Loucy (cell line): ENCODE data around the gene MGAT4B.

Source experiments
- H2AFZ ChIP-seq: fragments of 200-600 bp; sonication (generic); 2 replicates; pipeline ENCODE4 v1.6.0; 2016; ENCODE audit warnings: antibody characterized with exemption, mild to moderate bottlenecking, low read length, moderate library complexity
- H3F3A ChIP-seq: fragments of 200-600 bp; 2 replicates; pipeline ENCODE4 v1.6.0; 2016; ENCODE audit warnings: antibody characterized with exemption, low read depth, mild to moderate bottlenecking
- H3K27me3 ChIP-seq: fragments of 200-600 bp; sonication (generic); 2 replicates; pipeline ENCODE4 v1.6.1; 2014; ENCODE audit warnings: low read length, mild to moderate bottlenecking; ENCODE audit not compliant: insufficient read depth, poor library complexity, severe bottlenecking
- H3K36me3 ChIP-seq: fragments of 200-600 bp; sonication (generic); 2 replicates; pipeline ENCODE4 v1.6.1; 2016; ENCODE audit warnings: low read length; ENCODE audit not compliant: insufficient read depth
- H3K4me1 ChIP-seq: fragments of 200-600 bp; sonication (generic); 2 replicates; pipeline ENCODE4 v1.5.1; 2014; ENCODE audit warnings: low read length, mild to moderate bottlenecking; ENCODE audit not compliant: insufficient read depth, poor library complexity, severe bottlenecking
- H3K4me2 ChIP-seq: fragments of 200-600 bp; sonication (generic); 2 replicates; pipeline ENCODE4 v1.6.0; 2014; ENCODE audit warnings: antibody characterized with exemption, low read length, low read depth, mild to moderate bottlenecking; ENCODE audit not compliant: poor library complexity, severe bottlenecking
- H3K4me3 ChIP-seq: fragments of 200-600 bp; sonication (generic); 2 replicates; pipeline ENCODE4 v1.5.1; 2014; ENCODE audit warnings: low read length, mild to moderate bottlenecking, mixed read lengths; ENCODE audit not compliant: poor library complexity, severe bottlenecking
- H3K79me2 ChIP-seq: fragments of 200-600 bp; sonication (generic); 2 replicates; pipeline ENCODE4 v1.6.1; 2014; ENCODE audit warnings: low read length; ENCODE audit not compliant: insufficient read depth
- H3K9ac ChIP-seq: fragments of 200-600 bp; sonication (generic); 2 replicates; pipeline ENCODE4 v1.6.0; 2014; ENCODE audit warnings: mild to moderate bottlenecking, low read depth, low read length, moderate library complexity; ENCODE audit not compliant: poor library complexity, severe bottlenecking
- H3K9me2 ChIP-seq: fragments of 200-600 bp; sonication (generic); replicated peaks from 2 replicates; pipeline ENCODE4 v1.6.1; 2016; ENCODE audit warnings: low read depth, low read length, mixed read lengths
- H3K9me3 ChIP-seq: fragments of 200-600 bp; sonication (generic); 2 replicates; pipeline ENCODE4 v1.6.1; 2014; ENCODE audit warnings: mild to moderate bottlenecking, antibody characterized with exemption, low read length, low read depth; ENCODE audit not compliant: insufficient read depth
- H4K20me1 ChIP-seq: fragments of 200-600 bp; sonication (generic); 2 replicates; pipeline ENCODE4 v1.6.0; 2014; ENCODE audit warnings: antibody characterized with exemption, low read length, mild to moderate bottlenecking; ENCODE audit not compliant: insufficient read depth, poor library complexity, severe bottlenecking
- EZH2phosphoT487 ChIP-seq: fragments of 200-600 bp; IDR thresholded peaks from 2 replicates; pipeline ENCODE4 v1.6.1; 2018; ENCODE audit warnings: antibody characterized with exemption, mild to moderate bottlenecking, moderate library complexity, borderline replicate concordance
- TF ChIP-seq, protein P1 (sequence below): fragments of 200-600 bp; sonication (generic); conservative IDR thresholded peaks from 2 replicates; pipeline ENCODE4 v1.5.1; 2014; ENCODE audit warnings: mild to moderate bottlenecking, antibody characterized with exemption, low read length

Gene MGAT4B

DNA sequence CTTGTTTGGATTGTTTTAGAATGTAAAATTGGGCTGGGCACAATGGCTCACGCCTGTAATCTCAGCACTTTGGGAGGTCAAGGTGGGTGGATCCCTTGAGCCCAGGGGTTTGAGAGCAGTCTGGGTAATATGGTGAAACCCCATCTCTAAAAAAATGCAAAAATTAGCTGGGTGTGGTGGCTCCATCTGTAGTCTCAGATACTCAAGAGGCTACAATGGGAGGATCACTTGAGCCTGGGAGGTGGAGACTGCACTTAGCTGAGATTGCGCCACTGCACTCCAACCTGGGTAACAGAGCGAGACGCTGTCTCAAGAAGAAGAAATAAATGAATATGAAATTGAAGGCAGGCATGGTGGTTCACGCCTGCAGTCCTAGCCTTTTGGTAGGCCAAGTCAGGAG, 52.7 kb downstream of the MGAT4B start:
- no peaks in the 10 kb centered on the region for H3K4me1 ChIP-seq
- H3K4me2 ChIP-seq = no peak overlapping the region
- peaks cover 14% of the 10 kb centered on the region for H4K20me1 ChIP-seq
- peaks cover 72% of the 10 kb centered on the region; the same call in 1 of the 2 replicates for H3K79me2 ChIP-seq
- no peak overlapping the region for H3K9ac ChIP-seq
- H2AFZ ChIP-seq = no peak overlapping the region
- H3F3A ChIP-seq = no peaks in the 10 kb centered on the region
- H3K27me3 ChIP-seq = no peaks in the 10 kb centered on the region
- H3K9me2 ChIP-seq = no peaks in the 10 kb centered on the region
- TF ChIP-seq EZH2phosphoT487 = no peak
- TF ChIP-seq, protein P1, sequence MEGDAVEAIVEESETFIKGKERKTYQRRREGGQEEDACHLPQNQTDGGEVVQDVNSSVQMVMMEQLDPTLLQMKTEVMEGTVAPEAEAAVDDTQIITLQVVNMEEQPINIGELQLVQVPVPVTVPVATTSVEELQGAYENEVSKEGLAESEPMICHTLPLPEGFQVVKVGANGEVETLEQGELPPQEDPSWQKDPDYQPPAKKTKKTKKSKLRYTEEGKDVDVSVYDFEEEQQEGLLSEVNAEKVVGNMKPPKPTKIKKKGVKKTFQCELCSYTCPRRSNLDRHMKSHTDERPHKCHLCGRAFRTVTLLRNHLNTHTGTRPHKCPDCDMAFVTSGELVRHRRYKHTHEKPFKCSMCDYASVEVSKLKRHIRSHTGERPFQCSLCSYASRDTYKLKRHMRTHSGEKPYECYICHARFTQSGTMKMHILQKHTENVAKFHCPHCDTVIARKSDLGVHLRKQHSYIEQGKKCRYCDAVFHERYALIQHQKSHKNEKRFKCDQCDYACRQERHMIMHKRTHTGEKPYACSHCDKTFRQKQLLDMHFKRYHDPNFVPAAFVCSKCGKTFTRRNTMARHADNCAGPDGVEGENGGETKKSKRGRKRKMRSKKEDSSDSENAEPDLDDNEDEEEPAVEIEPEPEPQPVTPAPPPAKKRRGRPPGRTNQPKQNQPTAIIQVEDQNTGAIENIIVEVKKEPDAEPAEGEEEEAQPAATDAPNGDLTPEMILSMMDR = no peak
- H3K4me3 ChIP-seq = no peak overlapping the region
- no peaks in the 10 kb centered on the region for H3K9me3 ChIP-seq
- no peaks in the 10 kb centered on the region for H3K36me3 ChIP-seq

DNA sequence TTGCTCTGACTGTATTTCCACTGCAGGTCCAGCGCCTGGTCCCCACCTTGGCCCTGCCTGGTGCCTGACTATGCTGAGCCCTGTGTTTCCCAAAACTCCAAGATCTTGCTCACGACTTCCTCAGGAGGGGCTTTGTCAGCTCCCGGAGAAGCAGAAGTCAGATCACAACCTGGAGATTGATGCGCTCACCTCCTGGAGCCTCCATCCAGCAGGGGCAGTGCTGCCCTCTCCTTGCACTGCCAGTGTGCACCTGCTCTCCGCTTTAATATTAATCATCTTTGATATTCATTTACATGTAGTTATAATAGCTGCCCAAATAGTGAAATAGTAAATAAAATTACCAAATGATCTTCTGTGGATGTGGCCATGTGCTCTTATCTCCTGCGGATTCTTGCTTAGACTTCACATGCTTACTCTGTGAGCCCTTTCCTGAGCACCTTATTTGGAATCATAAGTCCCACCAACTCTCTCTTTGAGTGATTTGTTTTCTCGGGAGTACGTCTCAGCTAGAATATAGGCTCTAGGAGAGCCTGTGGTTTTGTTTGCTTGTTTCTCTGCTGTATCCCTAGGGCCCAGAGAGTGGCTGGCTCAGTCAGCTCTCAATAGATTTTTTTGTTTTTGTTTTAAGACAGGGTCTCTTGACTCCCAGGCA, 56.7 kb downstream of the MGAT4B start:
- Histone ChIP-seq H3K4me2 (no peak overlapping the region), H3K9me2 (no peaks in the 10 kb centered on the region), H3K79me2 (peaks cover 71% of the 10 kb centered on the region; the same call in 1 of the 2 replicates), H3K9ac (no peak overlapping the region), H3K27me3 (no peaks in the 10 kb centered on the region), H3F3A (no peaks in the 10 kb centered on the region), H2AFZ (no peak overlapping the region), H3K4me3 (no peak overlapping the region), H3K9me3 (no peaks in the 10 kb centered on the region), H3K4me1 (no peaks in the 10 kb centered on the region), H4K20me1 (peaks cover 11% of the 10 kb centered on the region), H3K36me3 (no peaks in the 10 kb centered on the region)
- no peak for TF ChIP-seq EZH2phosphoT487
- TF ChIP-seq, protein P1 = no peak

DNA sequence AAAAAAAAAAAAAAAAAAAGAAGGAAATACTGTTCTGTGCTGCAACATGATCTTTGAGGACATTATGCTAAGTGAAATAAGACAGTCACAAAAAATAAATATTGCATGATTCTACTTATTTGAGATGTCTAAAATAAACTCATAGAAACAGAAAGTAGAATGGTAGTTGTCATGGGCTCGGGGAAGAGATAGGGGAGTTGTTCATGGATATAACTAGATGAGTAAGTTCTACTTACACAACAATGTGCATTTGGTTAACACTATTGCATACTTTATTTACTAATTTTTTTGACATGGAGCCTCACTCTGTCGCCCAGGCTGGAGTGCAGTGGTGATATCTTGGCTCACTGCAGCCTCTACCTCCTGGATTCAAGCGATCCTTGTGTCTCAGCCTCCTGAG, 58.9 kb downstream of the MGAT4B start:
- Histone ChIP-seq H3K36me3 (no peaks in the 10 kb centered on the region), H3K9me3 (no peaks in the 10 kb centered on the region), H4K20me1 (no peaks in the 10 kb centered on the region), H2AFZ (no peak overlapping the region), H3K4me2 (no peak overlapping the region), H3K4me3 (no peak overlapping the region), H3K27me3 (no peaks in the 10 kb centered on the region), H3K9ac (no peak overlapping the region), H3F3A (no peaks in the 10 kb centered on the region), H3K4me1 (no peaks in the 10 kb centered on the region), H3K9me2 (no peaks in the 10 kb centered on the region), H3K79me2 (peaks cover 62% of the 10 kb centered on the region; the same call in 1 of the 2 replicates)
- TF ChIP-seq EZH2phosphoT487 = no peak
